PC-9 (cell line): ENCODE measurements around the gene UHRF2. TPM values are rescaled to one million over a fixed set of nuclear protein-coding genes. Genes with fewer than 3 reads are reported as not detected.

Source experiments
- BruUV-seq: library from RNA; stranded (reverse); fragments of 400-500 nt; replicated peaks from 2 replicates; lab custom pipeline; 2021; lab: Mats Ljungman, UMichigan
- CTCF ChIA-PET: fragments of 300-600 bp; sonication (Branson Sonifier 250); formaldehyde crosslinking; loops from one replicate; lab custom pipeline; 2022; ENCODE audit warnings: antibody characterized with exemption; lab: Charles Lee
- POLR2A ChIA-PET: fragments of 300-600 bp; sonication (Branson Sonifier 250); formaldehyde crosslinking; loops from one replicate; lab custom pipeline; 2022; ENCODE audit warnings: antibody characterized with exemption; ENCODE audit not compliant: unreplicated experiment; lab: Charles Lee
- DNase-seq, 2 experiments: peaks; one replicate each; pipeline versions ENCODE4 v3.0.0 to v3.0.0-alpha.2; 2015 to 2022; ENCODE audit warnings: mixed read lengths in 1 of 2
- H2AFZ ChIP-seq: fragments of 200-600 bp; sonication (generic); 2 replicates; pipeline ENCODE4 v1.8.1; 2017; ENCODE audit warnings: antibody characterized with exemption
- H3F3A ChIP-seq: fragments of 200-600 bp; sonication (generic); 2 replicates; pipeline ENCODE4 v1.8.1; 2017; ENCODE audit warnings: antibody characterized with exemption, mild to moderate bottlenecking, low read depth; ENCODE audit not compliant: insufficient read depth
- H3K27ac ChIP-seq: fragments of 200-600 bp; sonication (generic); 2 replicates; pipeline ENCODE4 v1.6.1; 2016; ENCODE audit warnings: mixed run types
- H3K27me3 ChIP-seq: fragments of 200-600 bp; sonication (generic); 2 replicates; pipeline ENCODE4 v1.6.1; 2016; ENCODE audit warnings: low read depth, mixed run types; ENCODE audit not compliant: insufficient read depth
- H3K36me3 ChIP-seq: fragments of 200-600 bp; sonication (generic); 2 replicates; pipeline ENCODE4 v1.6.1; 2016; ENCODE audit warnings: low read depth, mixed run types
- H3K4me1 ChIP-seq: fragments of 200-600 bp; sonication (generic); replicated peaks from 2 replicates; pipeline ENCODE4 v1.6.1; 2016; ENCODE audit warnings: mixed run types; ENCODE audit not compliant: insufficient read depth
- H3K4me2 ChIP-seq: fragments of 200-600 bp; sonication (generic); 2 replicates; pipeline ENCODE4 v1.6.1; 2017; ENCODE audit warnings: mixed run types
- H3K4me3 ChIP-seq: fragments of 200-600 bp; sonication (generic); 2 replicates; pipeline ENCODE4 v1.6.1; 2016; ENCODE audit warnings: mixed run types
- H3K79me2 ChIP-seq: fragments of 200-600 bp; sonication (generic); 2 replicates; pipeline ENCODE4 v1.6.1; 2017; ENCODE audit warnings: low read depth, mixed run types
- H3K9me2 ChIP-seq: fragments of 200-600 bp; sonication (generic); 2 replicates; pipeline ENCODE4 v1.8.1; 2017; ENCODE audit warnings: mild to moderate bottlenecking; ENCODE audit not compliant: insufficient read depth
- H3K9me3 ChIP-seq: fragments of 200-600 bp; sonication (generic); 2 replicates; pipeline ENCODE4 v1.8.1; 2016; ENCODE audit warnings: low read depth; ENCODE audit not compliant: insufficient read depth
- H4K20me1 ChIP-seq: fragments of 200-600 bp; sonication (generic); 2 replicates; pipeline ENCODE4 v1.8.1; 2017; ENCODE audit not compliant: insufficient read depth
- EZH2 ChIP-seq: fragments of 200-600 bp; sonication (generic); IDR thresholded peaks from 2 replicates; pipeline ENCODE4 v1.8.0; 2017; ENCODE audit warnings: antibody characterized with exemption, low read depth
- intact Hi-C: fragments of 100-400 bp; cut with micrococcal nuclease; formaldehyde crosslinking; loops from one replicate; pipeline ENCODE4 v1.10.0; 2022; ENCODE audit not compliant: unreplicated experiment
- total RNA-seq: library from RNA; stranded (reverse); gene quantifications from 2 replicates; pipeline ENCODE4 v1.2.3, GENCODE V29; 2021
- TF ChIP-seq, protein P1 (sequence below): fragments of 200-600 bp; sonication (generic); conservative IDR thresholded peaks from 2 replicates; pipeline ENCODE4 v1.6.1; 2017; ENCODE audit warnings: mixed run types, antibody characterized with exemption, mild to moderate bottlenecking, moderate library complexity

The UHRF2 gene
- total RNA-seq, 1 experiment from 2014 or later, result 40.9 TPM

DNA sequence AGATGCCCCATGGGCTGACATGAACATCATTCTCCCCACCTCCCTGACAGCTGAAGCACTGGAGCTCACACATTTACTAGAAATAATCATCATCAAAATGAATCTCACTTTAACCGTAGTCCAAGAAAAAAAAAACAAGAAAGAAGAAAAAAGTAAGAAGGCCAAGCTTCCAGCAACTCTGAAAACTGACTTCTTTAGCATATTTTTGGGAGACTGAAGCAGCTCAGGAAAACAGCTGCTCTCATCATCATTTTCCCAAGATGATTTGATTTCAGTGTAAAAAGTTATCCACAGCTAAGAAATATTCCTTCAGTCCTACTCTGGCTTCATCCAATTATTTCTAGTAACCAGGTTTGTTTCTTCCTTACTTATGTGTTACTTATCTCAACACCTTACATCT is 140.9 kb downstream of the UHRF2 start:
- TF ChIP-seq, protein P1, sequence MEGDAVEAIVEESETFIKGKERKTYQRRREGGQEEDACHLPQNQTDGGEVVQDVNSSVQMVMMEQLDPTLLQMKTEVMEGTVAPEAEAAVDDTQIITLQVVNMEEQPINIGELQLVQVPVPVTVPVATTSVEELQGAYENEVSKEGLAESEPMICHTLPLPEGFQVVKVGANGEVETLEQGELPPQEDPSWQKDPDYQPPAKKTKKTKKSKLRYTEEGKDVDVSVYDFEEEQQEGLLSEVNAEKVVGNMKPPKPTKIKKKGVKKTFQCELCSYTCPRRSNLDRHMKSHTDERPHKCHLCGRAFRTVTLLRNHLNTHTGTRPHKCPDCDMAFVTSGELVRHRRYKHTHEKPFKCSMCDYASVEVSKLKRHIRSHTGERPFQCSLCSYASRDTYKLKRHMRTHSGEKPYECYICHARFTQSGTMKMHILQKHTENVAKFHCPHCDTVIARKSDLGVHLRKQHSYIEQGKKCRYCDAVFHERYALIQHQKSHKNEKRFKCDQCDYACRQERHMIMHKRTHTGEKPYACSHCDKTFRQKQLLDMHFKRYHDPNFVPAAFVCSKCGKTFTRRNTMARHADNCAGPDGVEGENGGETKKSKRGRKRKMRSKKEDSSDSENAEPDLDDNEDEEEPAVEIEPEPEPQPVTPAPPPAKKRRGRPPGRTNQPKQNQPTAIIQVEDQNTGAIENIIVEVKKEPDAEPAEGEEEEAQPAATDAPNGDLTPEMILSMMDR, result no peak
- TF ChIP-seq EZH2, result no peak
- Histone ChIP-seq H3K27ac (no peak overlapping the region), H3K4me3 (no peak overlapping the region), H3K4me2 (no peak overlapping the region), H3K79me2 (no peaks in the 10 kb centered on the region), H3K4me1 (no peaks in the 10 kb centered on the region), H3K9me3 (no peaks in the 10 kb centered on the region), H2AFZ (no peak overlapping the region), H3F3A (no peaks in the 10 kb centered on the region), H3K36me3 (no peaks in the 10 kb centered on the region), H3K9me2 (no peaks in the 10 kb centered on the region), H3K27me3 (no peaks in the 10 kb centered on the region), H4K20me1 (no peaks in the 10 kb centered on the region)
- ChIA-PET POLR2A (no interaction called here), CTCF (no interaction called here)
- intact Hi-C loops, result no loop called here
- no peak for DNase-seq
- BruUV-seq, result no TSS peak

Other genes with a start within 250 kb of the UHRF2 start
- not detected in 2 replicates for gene IL33, start 197.4 kb upstream of the UHRF2 start, total RNA-seq
- not detected in 2 replicates for gene TPD52L3, start 84.8 kb upstream of the UHRF2 start, total RNA-seq
- gene GLDC, start 232.5 kb downstream of the UHRF2 start, total RNA-seq, result 0.53 and 1.5 TPM in 2 replicates